Tibial artery (tissue), 4 donors: ENCODE measurements around the gene ACTL6B.
"Not testable (repeated sequence)": the region's sequence is repeated elsewhere in the genome, so short reads cannot be mapped to it uniquely, and the experiment has no call there.

ENCODE experiments used
- DNase-seq, 2 donors: peaks; one replicate each; pipeline ENCODE4 v3.0.0-alpha.2; 2019
- H3K27ac ChIP-seq, 2 donors: fragments of 200-600 bp; sonication (generic) in 1 of 2; 1 replicate in 1 of 2; 2 replicates in 1 of 2; pipeline ENCODE4 v1.5.1; 2018 to 2019; ENCODE audit warnings: mild to moderate bottlenecking in 1 of 2
- H3K27me3 ChIP-seq, 2 donors: fragments of 200-600 bp; sonication (generic) in 1 of 2; one replicate each; pipeline versions ENCODE4 v1.5.1 to v1.6.0; 2016 to 2019
- H3K36me3 ChIP-seq, 3 donors: fragments of 200-600 bp; sonication (generic) in 2 of 3; one replicate each; pipeline ENCODE4 v1.5.1; 2016 to 2019; ENCODE audit warnings: mild to moderate bottlenecking in 2 of 3
- H3K4me1 ChIP-seq, 4 donors: fragments of 200-600 bp; sonication (generic) in 2 of 4; 1 replicate in 3 of 4; 2 replicates in 1 of 4; pipeline ENCODE4 v1.5.1; 2016 to 2019
- H3K4me3 ChIP-seq, 2 donors: fragments of 200-600 bp; sonication (generic) in 1 of 2; 1 replicate in 1 of 2; 2 replicates in 1 of 2; pipeline ENCODE4 v1.5.1; 2018 to 2019; ENCODE audit warnings: mild to moderate bottlenecking in 2 of 2
- H3K9me3 ChIP-seq, 3 donors: fragments of 200-600 bp; sonication (generic) in 1 of 3; one replicate each; pipeline ENCODE4 v1.5.1; 2016 to 2019
- intact Hi-C: fragments of 100-400 bp; cut with DNase I; formaldehyde crosslinking; loops from one replicate; pipeline ENCODE4 v1.15.0; 2023; ENCODE audit warnings: low total_unique reads
- TF ChIP-seq, protein P1 (sequence below), 2 experiments: fragments of 200-600 bp in 1 of 2; fragments of 450-650 bp in 1 of 2; IDR thresholded peaks; one replicate each; pipeline ENCODE4 v1.5.1; 2017 to 2019; ENCODE audit warnings: antibody characterized with exemption in 2 of 2, mild to moderate bottlenecking in 1 of 2, moderate library complexity in 1 of 2

ACTL6B gene

GRCh38 chr7:100671353-100672327, 15.4 kb upstream of the ACTL6B start:
- intact Hi-C loops = loop anchor here (10.0 kb wide), 1 partner anchor 197 kb away; the partner anchor contains the start of gene TSC22D4
- TF ChIP-seq, protein P1, sequence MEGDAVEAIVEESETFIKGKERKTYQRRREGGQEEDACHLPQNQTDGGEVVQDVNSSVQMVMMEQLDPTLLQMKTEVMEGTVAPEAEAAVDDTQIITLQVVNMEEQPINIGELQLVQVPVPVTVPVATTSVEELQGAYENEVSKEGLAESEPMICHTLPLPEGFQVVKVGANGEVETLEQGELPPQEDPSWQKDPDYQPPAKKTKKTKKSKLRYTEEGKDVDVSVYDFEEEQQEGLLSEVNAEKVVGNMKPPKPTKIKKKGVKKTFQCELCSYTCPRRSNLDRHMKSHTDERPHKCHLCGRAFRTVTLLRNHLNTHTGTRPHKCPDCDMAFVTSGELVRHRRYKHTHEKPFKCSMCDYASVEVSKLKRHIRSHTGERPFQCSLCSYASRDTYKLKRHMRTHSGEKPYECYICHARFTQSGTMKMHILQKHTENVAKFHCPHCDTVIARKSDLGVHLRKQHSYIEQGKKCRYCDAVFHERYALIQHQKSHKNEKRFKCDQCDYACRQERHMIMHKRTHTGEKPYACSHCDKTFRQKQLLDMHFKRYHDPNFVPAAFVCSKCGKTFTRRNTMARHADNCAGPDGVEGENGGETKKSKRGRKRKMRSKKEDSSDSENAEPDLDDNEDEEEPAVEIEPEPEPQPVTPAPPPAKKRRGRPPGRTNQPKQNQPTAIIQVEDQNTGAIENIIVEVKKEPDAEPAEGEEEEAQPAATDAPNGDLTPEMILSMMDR (IDR thresholded peaks at IDR 0.05) = no peak
- Histone ChIP-seq H3K36me3 (peaks cover 2 to 5% (median 4%) of the 10 kb centered on the region in 3 donors), H3K27ac (no peak overlapping the region), H3K4me1 (peaks cover 0 to 27% (median 10%) of the 10 kb centered on the region in 4 donors), H3K4me3 (no peak overlapping the region), H3K27me3 (no peaks in the 10 kb centered on the region), H3K9me3 (no peaks in the 10 kb centered on the region)
- DNase-seq = no peak

DNA sequence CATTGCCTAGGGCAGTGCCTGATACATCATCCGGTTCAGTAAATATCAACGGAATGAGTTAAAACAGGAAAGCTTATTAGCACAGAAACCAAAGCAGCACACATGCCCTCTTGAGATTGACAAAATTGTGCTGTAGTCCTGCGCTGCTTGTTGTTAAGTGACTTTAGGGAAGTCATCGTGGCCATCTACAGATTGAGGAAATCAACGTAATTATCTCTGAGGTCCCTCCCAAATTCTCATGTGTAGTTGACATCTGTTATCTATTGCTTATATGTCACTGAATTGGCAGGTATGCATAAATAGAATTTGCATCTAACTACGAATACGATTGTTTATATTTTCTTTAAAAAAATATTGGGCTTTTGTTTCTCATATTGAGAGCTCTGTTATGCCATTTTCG, 13.8 kb upstream of the ACTL6B start:
- H3K9me3 ChIP-seq = no peaks in the 10 kb centered on the region
- H3K27ac ChIP-seq = no peak overlapping the region
- H3K4me3 ChIP-seq = no peak overlapping the region
- H3K27me3 ChIP-seq = no peaks in the 10 kb centered on the region
- H3K4me1 ChIP-seq = peaks cover 0 to 18% (median 2%) of the 10 kb centered on the region in 4 donors
- intact Hi-C loops = loop anchor here (10.0 kb wide), 1 partner anchor 195 kb away; the partner anchor contains the start of gene TSC22D4
- TF ChIP-seq, protein P1 (IDR thresholded peaks at IDR 0.05) = no peak
- H3K36me3 ChIP-seq = no peaks in the 10 kb centered on the region
- no peak for DNase-seq

- H3K27me3 ChIP-seq, H3K4me3 ChIP-seq, DNase-seq, H3K9me3 ChIP-seq, intact Hi-C loops, H3K36me3 ChIP-seq, H3K27ac ChIP-seq: not testable (repeated sequence)
- peaks cover 0 to 18% (median 2%) of the 10 kb centered on the region in 4 donors for H3K4me1 ChIP-seq
Observed at GRCh38 chr7:100669106-100669505, 12.9 kb upstream of the ACTL6B start.

DNA sequence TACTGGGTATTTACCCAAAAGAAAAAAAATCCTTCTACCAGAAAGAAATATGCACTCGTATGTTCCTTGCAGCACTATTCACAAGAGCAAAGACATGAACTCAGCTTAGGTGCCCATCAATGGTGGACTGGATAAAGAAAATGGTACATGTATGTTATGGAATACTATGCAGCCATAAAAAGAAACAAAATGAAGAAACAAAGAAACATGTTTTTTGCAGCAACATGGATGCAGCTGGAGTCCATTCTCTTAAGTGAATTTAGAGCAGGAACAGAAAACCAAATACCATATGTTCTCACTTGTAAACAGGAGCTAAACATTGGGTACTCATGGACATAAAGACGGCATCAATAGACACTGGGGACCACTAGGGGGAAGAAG, 11.8 kb upstream of the ACTL6B start:
- Histone ChIP-seq H3K9me3 (no peaks in the 10 kb centered on the region), H3K4me3 (no peak overlapping the region), H3K36me3 (no peaks in the 10 kb centered on the region), H3K27me3 (no peaks in the 10 kb centered on the region), H3K4me1 (peaks cover 0 to 17% (median 2%) of the 10 kb centered on the region in 4 donors), H3K27ac (peak overlapping the region; percentile 10 to 44)
- no peak for DNase-seq
- TF ChIP-seq, protein P1 (IDR thresholded peaks at IDR 0.05) = no peak
- intact Hi-C loops = no loop called here

DNA sequence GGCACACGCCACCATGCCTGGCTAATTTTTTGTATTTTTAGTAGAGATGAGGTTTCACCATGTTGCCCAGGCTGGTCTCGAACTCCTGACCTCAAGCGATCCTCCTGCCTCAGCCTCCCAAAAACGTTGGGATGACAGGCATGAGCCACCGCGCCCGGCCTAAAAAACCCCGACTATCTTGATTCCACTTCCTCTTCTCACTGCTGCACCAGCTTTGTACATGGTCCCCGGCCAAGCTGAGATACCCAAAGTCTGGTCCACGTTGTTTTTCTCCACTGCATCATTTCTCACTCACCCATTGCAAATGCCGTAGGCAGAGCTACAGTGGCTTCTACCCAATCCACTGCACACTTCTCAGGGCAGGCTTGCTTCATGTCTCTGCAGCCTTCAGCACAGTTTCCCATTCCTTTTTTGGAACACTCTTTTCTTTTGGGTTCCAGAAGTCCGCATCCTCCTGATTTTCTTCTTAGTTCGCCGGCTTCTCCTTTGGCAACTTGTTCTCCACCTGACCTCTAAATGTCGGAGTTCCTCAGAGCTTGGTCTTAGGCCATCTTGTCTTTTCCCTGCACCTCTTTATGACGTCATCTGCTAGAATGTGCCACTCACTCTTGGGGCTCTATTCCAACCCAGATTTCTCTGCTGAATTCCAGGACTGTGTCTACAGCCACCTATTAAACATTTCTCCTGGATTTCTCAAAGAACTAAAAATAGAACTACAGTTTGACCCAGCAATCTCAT, 11.3 kb upstream of the ACTL6B start:
- peak overlapping the region; percentile 10 to 44 for H3K27ac ChIP-seq
- TF ChIP-seq, protein P1 (IDR thresholded peaks at IDR 0.05) = no peak
- intact Hi-C loops = no loop called here

More for the DNA sequence above, 11.3 kb upstream of the ACTL6B start:
- Histone ChIP-seq H3K4me3 (no peak overlapping the region), H3K9me3 (no peaks in the 10 kb centered on the region), H3K27me3 (no peaks in the 10 kb centered on the region), H3K4me1 (peaks cover 0 to 17% (median 0%) of the 10 kb centered on the region in 4 donors), H3K36me3 (no peaks in the 10 kb centered on the region)
- DNase-seq = no peak
